HG03558 (cell line): ENCODE results near the gene ARHGEF2.
"Not testable (repeated sequence)": the region's sequence is repeated elsewhere in the genome, so short reads cannot be mapped to it uniquely, and the experiment has no call there.

ENCODE experiments used
- ATAC-seq: cut with Tn5 transposase; IDR thresholded peaks from one replicate; pipeline ENCODE4 v1.9.1; 2021; ENCODE audit warnings: moderate number of reproducible peaks; ENCODE audit not compliant: unreplicated experiment; ENCODE audit errors: extremely low read depth

The ARHGEF2 gene

GRCh38 chr1:155993595-155993994, 15.2 kb upstream of the ARHGEF2 start:
- no peak for ATAC-seq

- ATAC-seq = no peak
These were observed 11.8 kb upstream of the ARHGEF2 start for GRCh38 chr1:155990005-155990739.

- no peak for ATAC-seq
These were observed 11.1 kb upstream of the ARHGEF2 start for GRCh38 chr1:155989242-155990004.

- ATAC-seq = not testable (repeated sequence)
These were observed 6.7 kb upstream of the ARHGEF2 start for GRCh38 chr1:155984903-155985645.

GRCh38 chr1:155984341-155984740, 6.0 kb upstream of the ARHGEF2 start:
- no peak for ATAC-seq

GRCh38 chr1:155983191-155984024, 5.1 kb upstream of the ARHGEF2 start:
- ATAC-seq = no peak

- no peak for ATAC-seq
These were observed 3.8 kb upstream of the ARHGEF2 start for GRCh38 chr1:155982106-155982505.

- no peak for ATAC-seq
These were observed 3.1 kb upstream of the ARHGEF2 start for GRCh38 chr1:155981266-155982088.

- no peak for ATAC-seq
These were observed 1.4 kb upstream of the ARHGEF2 start for GRCh38 chr1:155979597-155980343.

GRCh38 chr1:155978973-155979429, 654 bp upstream of the ARHGEF2 start:
- no peak for ATAC-seq

GRCh38 chr1:155977690-155978324, 540 bp downstream of the ARHGEF2 start:
- no peak for ATAC-seq

- ATAC-seq = no peak
These were observed 1.2 kb downstream of the ARHGEF2 start for GRCh38 chr1:155976913-155977689.

GRCh38 chr1:155976062-155976912, 2.1 kb downstream of the ARHGEF2 start:
- no peak for ATAC-seq

GRCh38 chr1:155975375-155976061, 2.8 kb downstream of the ARHGEF2 start:
- ATAC-seq = no peak

GRCh38 chr1:155974208-155975115, 3.9 kb downstream of the ARHGEF2 start:
- ATAC-seq = no peak
